GM19438 (cell line): ENCODE data around the gene CNOT4.

Experiments used
- ATAC-seq: cut with Tn5 transposase; IDR thresholded peaks from one replicate; pipeline ENCODE4 v1.9.1; 2021; ENCODE audit warnings: low read depth; ENCODE audit not compliant: unreplicated experiment

Gene CNOT4, protein sequence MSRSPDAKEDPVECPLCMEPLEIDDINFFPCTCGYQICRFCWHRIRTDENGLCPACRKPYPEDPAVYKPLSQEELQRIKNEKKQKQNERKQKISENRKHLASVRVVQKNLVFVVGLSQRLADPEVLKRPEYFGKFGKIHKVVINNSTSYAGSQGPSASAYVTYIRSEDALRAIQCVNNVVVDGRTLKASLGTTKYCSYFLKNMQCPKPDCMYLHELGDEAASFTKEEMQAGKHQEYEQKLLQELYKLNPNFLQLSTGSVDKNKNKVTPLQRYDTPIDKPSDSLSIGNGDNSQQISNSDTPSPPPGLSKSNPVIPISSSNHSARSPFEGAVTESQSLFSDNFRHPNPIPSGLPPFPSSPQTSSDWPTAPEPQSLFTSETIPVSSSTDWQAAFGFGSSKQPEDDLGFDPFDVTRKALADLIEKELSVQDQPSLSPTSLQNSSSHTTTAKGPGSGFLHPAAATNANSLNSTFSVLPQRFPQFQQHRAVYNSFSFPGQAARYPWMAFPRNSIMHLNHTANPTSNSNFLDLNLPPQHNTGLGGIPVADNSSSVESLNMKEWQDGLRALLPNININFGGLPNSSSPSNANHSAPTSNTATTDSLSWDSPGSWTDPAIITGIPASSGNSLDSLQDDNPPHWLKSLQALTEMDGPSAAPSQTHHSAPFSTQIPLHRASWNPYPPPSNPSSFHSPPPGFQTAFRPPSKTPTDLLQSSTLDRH

GRCh38 chr7:135509839-135510591, at the start of gene CNOT4:
Gene CNOT4, minus strand, starts transcription at chr7:135510102. Its CDS starts 71,771 bp downstream, at chr7:135438331.
- peak; percentile 93 for ATAC-seq

- no peak for ATAC-seq
These were observed 49.0 kb upstream of the CNOT4 start for GRCh38 chr7:135558881-135559280.

DNA sequence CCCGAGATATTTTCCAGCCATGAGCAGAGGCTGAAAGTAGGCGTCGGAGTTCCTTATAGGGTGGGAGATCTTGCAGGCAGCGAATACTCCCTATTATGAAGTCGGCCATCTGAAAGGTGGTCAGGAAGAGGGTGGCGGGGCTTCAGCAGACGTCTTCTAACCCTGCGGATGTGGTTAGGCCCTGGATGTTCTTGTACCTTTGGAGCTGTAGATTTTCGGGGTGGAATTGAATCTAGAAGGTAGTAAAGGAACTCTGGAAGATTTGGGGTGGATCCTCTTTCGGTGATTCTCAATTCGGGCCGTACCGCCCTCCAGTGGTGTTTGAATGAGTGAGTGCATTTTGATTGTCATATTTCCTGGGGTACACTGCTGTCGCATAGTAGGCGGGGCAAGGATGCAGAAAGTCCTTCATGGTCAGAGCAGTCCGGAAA, 48.5 kb upstream of the CNOT4 start:
- ATAC-seq: peak; percentile 62

DNA sequence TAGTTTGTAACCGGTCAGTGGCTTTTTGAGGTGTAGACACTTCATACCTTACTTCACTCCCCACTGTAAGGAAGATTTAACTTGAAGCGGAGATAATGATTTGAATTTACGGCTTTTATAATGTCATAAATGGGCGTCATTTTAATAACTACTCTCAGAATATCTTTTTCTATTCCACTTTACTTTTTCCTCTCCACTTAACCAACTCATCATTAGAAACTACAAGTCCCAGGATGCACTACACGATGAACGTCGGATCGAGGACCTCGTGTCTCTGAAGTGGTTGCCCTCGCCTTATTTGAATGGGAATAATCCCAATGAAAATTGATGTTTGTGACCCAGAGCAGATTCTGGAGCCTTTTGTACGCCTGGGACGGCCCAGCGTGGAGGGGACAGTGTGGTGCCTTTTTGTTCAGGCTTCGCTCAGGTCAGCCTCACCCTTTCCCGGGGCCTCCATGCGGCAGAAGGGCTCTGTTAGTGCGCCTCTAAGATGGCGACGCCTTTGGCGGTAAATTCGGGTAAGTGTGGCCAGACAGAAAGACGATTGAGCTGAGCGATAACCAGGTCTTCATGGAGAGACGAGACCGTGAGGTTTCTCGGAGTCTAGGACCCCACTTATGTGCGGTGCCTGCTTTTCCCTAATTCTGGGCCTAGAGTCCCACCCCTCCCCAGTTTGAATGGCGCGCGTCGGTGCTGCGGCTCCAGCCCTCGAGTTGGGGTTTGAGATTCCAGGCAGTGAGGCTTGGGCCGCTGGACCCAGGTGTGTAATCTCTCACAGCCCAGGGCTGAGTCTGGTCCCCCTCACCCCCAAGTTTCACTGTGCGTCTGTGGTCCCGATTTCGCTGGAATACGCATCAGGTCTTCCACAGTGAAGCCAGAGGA, 47.8 kb upstream of the CNOT4 start, which contains the start of gene NUP205:
NUP205 (plus strand) TSS at position 463 of the 882 bp plus-strand sequence; CDS start at position 491, 28 bp downstream.
- ATAC-seq: peak; percentile 62

DNA sequence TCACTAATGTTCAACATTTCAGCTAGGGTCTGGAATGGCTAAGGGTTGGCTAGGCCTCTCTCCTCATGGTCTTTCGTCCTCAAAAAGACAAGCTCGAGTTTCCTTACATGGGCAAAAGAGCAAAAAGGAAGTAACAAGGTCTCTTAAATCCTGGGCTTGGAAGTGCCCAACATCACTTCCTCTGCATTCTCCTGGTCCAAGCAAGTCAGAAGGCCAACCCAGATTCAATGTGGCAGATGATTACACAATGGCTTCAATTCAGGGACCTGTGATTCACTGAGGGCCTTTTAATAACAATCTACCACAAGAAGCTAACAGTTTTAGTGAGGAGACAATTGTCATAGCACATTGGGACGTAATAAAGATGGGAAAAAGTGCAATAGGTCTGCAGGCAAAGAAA, 43.4 kb upstream of the CNOT4 start:
- no peak for ATAC-seq

DNA sequence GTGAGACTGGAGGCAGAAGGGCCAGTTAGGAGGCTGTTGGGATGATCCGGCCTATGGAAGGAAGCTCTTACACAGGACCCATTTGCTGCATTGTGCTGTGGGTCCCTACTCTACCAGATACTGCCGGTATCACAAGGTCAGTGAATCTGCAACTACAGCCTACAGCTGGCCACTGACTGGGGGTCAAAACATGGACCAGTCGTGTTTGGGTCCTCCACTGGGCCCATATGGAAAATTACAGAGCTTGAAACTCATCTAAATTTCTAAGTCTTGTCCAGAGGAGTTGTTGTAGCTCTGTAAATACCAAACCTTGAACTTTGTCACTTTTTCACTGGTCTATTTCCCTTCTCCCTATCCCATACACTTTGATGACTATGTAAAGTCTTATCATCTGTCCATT, 42.2 kb upstream of the CNOT4 start:
- ATAC-seq: no peak

GRCh38 chr7:135550196-135550595, 40.3 kb upstream of the CNOT4 start:
- no peak for ATAC-seq

- no peak for ATAC-seq
These were observed 31.1 kb upstream of the CNOT4 start for GRCh38 chr7:135541029-135541428.

- ATAC-seq: no peak
These were observed 29.7 kb upstream of the CNOT4 start for GRCh38 chr7:135539629-135540028.

DNA sequence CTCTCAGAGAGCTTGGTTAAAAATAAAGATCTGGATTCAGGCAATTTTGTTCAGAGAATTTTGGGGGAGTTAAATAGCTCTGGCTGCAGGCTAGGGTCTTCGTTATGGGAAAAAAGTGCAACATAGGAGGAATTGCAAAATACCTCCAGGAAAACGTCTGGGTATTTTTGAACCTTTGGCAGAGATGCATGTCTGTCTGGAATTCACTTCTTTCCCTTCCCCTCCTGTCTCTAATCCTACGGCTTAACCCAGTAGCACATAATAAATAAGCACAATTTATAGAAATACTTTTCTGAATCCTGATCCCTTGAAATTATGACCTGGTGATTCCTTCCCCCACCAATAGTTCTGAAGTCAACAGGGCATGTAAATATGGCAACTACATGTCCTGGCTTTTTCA, 28.5 kb upstream of the CNOT4 start:
- no peak for ATAC-seq

GRCh38 chr7:135537905-135538304, 28.0 kb upstream of the CNOT4 start:
- no peak for ATAC-seq

- ATAC-seq: no peak
These were observed 27.6 kb upstream of the CNOT4 start for GRCh38 chr7:135537453-135537852.

GRCh38 chr7:135536150-135536549, 26.2 kb upstream of the CNOT4 start:
- ATAC-seq: no peak

GRCh38 chr7:135527025-135527424, 17.1 kb upstream of the CNOT4 start:
- no peak for ATAC-seq

- no peak for ATAC-seq
These were observed 15.5 kb upstream of the CNOT4 start for GRCh38 chr7:135525426-135525825.

DNA sequence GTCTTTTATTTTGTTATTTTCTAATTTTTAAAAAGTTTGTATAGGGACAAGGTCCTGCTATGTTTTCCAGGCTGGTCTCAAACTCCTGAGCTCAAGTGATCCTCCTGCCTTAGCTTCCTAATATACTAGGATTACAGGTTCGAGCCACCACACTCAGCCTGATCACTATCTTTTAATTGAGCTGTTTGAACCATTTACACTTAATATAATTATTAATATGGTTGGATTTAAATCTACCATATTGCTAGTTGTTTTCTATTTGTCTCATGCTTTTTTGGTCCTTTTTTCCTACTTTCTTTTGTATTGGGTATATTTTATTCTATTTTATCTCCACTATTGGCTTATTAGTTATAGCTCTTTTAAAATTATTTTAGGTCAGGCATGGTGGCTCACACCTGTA, 13.2 kb upstream of the CNOT4 start:
- no peak for ATAC-seq

- ATAC-seq: no peak
These were observed 12.6 kb upstream of the CNOT4 start for GRCh38 chr7:135522509-135522908.

- no peak for ATAC-seq
These were observed 10.0 kb upstream of the CNOT4 start for GRCh38 chr7:135519871-135520270.

DNA sequence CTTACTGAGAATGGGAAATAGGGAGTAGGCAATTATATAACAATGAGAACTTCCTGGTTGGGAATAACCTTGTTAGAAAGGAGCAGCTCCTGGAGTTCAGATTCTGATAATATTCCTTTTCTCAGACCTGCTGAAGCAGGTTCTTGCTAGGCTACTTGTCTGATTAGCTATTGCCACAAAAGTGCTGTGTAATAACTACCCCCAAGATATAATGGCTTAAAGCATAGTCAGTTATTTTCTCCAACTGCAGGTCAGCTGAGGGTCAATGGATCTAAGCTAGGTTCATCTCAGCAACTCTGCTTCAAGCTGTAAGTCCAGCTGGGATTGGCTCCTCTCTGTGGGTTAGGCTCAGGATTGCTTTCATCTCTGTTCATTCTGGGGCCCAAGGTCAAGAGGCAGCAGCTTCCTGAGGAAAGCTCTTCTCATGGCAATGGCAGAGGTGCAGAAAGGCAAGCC, 9.4 kb upstream of the CNOT4 start:
- no peak for ATAC-seq

DNA sequence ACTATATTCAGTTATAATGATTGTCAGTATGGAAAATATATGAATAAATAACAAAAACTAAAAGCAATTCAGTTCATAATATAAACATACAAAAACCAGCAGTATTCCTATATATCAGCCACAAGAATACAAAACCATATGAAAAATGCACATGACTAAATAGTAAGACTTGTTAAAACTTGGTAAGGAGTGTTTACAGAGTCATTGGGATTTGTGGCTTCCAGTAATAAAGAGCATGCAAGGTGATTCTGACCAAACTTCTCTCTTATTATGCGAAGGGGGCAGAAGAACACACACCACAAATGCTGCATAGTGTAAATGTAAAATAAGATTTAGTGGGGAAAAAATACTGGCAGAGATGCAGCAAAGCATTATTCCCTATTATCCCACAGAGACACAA, 8.8 kb upstream of the CNOT4 start:
- no peak for ATAC-seq
